Erythroblast (primary cell): ENCODE measurements around the gene ZNF169.
"Not testable (repeated sequence)": the region's sequence is repeated elsewhere in the genome, so short reads cannot be mapped to it uniquely, and the experiment has no call there.

Experiments
- DNase-seq, 2 experiments: peaks; one replicate each; lab custom pipeline; 2025; lab: John Stamatoyannopoulos, UW

Gene ZNF169

GRCh38 chr9:94322342-94322940, 63.3 kb downstream of the ZNF169 start:
- not testable (repeated sequence) for DNase-seq

GRCh38 chr9:94323153-94323798, 64.2 kb downstream of the ZNF169 start:
- not testable (repeated sequence) for DNase-seq

GRCh38 chr9:94325583-94325982, 66.5 kb downstream of the ZNF169 start:
- not testable (repeated sequence) for DNase-seq

GRCh38 chr9:94328544-94328943, 69.4 kb downstream of the ZNF169 start, which contains the start of gene NUTM2F:
TSS of gene NUTM2F (minus strand) at chr9:94328644. CDS start at chr9:94328623, 21 bp downstream.
- DNase-seq, result not testable (repeated sequence)

GRCh38 chr9:94336445-94336844, 77.3 kb downstream of the ZNF169 start:
- not testable (repeated sequence) for DNase-seq

- not testable (repeated sequence) for DNase-seq
Observed at GRCh38 chr9:94338723-94339122, 79.6 kb downstream of the ZNF169 start.

GRCh38 chr9:94339657-94340056, 80.6 kb downstream of the ZNF169 start:
- not testable (repeated sequence) for DNase-seq

- not testable (repeated sequence) for DNase-seq
Observed at GRCh38 chr9:94340750-94341149, 81.7 kb downstream of the ZNF169 start.

- DNase-seq, result not testable (repeated sequence)
Observed at GRCh38 chr9:94341703-94342102, 82.6 kb downstream of the ZNF169 start.

- not testable (repeated sequence) for DNase-seq
Observed at GRCh38 chr9:94347451-94347850, 88.4 kb downstream of the ZNF169 start.

GRCh38 chr9:94348754-94349153, 89.7 kb downstream of the ZNF169 start:
- not testable (repeated sequence) for DNase-seq
